Measurements from ENCODE around the gene GRHL3.

The GRHL3 gene

DNA sequence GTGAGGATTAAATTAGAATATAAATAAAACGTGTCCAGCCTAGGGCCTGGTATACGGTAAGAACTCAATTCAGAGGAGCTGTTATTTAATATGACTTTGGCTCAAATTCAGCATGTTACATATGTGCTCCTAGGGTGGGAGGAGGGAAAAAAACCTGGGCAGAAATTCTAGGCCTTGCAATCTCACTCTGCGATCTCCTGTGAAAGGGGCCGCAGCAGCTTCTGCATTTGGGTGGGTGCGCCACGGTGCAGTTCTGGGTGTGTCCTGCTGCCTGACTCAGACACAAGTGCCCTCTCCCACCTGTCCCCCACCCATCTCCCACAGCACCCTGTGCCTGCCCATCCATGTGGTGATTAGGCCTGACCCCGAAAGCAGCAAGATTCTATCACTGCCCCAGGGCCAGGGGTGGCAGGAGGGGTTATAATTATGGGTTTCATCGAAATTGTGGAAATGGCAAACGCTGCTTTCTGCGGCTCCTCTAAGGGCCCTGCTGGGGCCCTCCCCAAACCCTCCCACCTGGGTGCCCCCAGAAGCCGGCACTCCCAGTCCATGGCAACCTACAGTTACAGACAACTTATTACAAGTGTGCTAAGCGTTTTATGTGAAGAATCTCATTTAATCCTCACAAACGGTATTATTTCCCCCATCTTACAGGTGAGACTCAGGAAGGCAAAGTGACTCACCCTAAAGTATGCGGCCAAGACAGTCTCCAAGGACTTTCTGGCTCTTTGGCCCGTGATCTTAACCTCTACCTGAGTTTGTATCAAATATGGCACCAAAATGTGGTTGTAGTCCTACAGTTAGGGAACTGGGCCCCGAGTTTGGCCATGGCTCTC is 25.5 kb upstream of the GRHL3 start:
- DNase-seq (ENCODE audit: low read depth), result no peak

- DNase-seq (ENCODE audit: low read depth), result peak; percentile 97
These were observed 24.9 kb upstream of the GRHL3 start for GRCh38 chr1:24294228-24294672.

- DNase-seq (ENCODE audit: low read depth), result peak; percentile 76
These were observed 24.3 kb upstream of the GRHL3 start for GRCh38 chr1:24294716-24295371.

- DNase-seq (ENCODE audit: low read depth), result no peak
These were observed 23.6 kb upstream of the GRHL3 start for GRCh38 chr1:24295535-24295934.

DNA sequence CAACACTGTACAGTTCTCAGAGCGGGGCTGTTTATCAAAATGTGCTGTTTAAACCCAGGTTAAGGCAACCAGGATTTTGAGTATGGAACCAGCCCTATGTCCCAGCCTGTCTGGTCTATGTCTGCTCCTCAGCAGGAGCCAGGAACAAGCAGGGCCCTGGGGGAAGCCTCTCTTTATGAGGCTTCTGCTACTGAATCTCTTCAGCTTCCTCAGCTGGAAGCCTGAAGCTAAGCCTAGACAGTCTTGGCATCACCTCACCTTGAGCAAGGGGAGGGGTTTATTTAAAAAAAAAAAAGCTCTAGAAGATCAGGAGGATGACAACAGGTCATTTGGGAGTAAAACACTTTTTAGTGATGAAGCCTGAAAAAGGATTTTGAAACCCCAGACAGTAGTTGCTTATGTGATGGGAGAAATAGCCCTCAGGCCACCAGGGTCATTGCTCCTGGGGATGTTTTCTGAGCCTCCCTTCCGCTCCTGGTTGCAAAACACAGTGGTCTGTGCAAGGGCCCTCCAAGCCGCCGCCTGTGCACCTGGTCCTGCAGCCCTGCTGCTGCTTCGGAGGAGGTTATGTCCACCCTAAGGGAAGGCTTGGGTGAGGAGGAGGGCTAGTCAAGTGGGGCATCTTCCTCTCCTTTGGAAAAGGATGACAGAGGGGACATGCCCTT is 21.8 kb upstream of the GRHL3 start:
- no peak for DNase-seq (ENCODE audit: low read depth)

- no peak for DNase-seq (ENCODE audit: low read depth)
These were observed 21.3 kb upstream of the GRHL3 start for GRCh38 chr1:24297852-24298232.

GRCh38 chr1:24298606-24299005 is 20.6 kb upstream of the GRHL3 start:
- DNase-seq (ENCODE audit: low read depth), result no peak

GRCh38 chr1:24299901-24300300 is 19.3 kb upstream of the GRHL3 start:
- no peak for DNase-seq (ENCODE audit: low read depth)

- DNase-seq (ENCODE audit: low read depth), result no peak
These were observed 18.0 kb upstream of the GRHL3 start for GRCh38 chr1:24300971-24301784.

- DNase-seq (ENCODE audit: low read depth), result no peak
These were observed 17.4 kb upstream of the GRHL3 start for GRCh38 chr1:24301785-24302175.

DNA sequence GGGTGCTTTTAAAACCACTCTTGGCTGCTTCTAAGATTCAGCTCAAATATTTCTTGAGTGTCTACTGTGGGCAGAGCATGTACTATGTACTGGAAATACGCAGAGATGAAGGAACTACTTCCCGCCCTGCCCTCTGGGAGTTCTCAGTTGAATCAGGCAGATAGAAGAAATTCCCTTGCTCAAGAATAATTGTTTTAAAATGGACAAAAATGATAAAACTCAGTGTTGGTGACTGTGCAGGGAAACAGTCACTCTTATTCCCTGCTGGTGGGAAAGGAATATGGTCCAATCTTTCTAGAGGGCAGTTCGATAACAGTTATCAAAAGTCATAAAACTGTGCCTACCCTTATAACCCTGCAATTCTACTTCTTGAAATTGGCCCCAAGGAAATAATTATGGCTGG is 16.9 kb upstream of the GRHL3 start:
- no peak for DNase-seq (ENCODE audit: low read depth)

- no peak for DNase-seq (ENCODE audit: low read depth)
These were observed 15.6 kb upstream of the GRHL3 start for GRCh38 chr1:24303600-24303999.

- no peak for DNase-seq (ENCODE audit: low read depth)
These were observed 14.4 kb upstream of the GRHL3 start for GRCh38 chr1:24304763-24305162.

- DNase-seq (ENCODE audit: low read depth), result peak; percentile 44
These were observed 10.7 kb upstream of the GRHL3 start for GRCh38 chr1:24308365-24309015.

DNA sequence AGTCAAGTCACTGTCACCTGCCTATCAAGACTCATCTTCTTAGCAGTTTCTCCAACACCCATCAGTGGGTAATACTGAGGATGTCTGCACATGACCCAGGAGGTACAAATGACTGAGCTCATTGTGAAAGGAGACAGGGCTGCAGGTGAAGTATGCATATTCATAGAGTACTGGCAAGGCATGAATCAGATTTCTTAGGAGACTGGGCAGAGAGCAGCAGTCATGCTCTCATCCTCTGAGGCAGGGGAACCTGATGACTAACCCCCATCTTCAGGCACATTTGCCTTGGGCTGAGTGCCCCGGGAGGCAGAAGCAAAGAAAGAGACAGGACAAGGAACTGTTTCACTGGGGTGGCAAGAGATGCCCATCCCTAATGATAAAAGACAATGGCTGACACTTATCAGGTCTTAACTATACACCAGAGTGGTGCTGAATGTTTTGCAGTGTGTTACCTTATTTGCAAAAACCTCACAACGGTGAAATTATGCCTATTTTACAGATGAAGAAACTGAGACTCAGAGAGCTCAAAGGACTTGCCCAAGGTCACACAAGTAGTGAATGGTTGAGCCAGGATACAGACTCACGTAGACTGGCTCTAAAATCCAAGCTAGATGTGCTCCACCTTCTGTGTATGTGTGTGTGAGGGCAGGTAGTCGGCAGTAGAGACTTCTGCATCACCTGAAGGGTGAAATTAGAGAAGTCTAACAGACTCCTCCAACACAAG is 9.2 kb upstream of the GRHL3 start:
- DNase-seq (ENCODE audit: low read depth), result peak; percentile 70

DNA sequence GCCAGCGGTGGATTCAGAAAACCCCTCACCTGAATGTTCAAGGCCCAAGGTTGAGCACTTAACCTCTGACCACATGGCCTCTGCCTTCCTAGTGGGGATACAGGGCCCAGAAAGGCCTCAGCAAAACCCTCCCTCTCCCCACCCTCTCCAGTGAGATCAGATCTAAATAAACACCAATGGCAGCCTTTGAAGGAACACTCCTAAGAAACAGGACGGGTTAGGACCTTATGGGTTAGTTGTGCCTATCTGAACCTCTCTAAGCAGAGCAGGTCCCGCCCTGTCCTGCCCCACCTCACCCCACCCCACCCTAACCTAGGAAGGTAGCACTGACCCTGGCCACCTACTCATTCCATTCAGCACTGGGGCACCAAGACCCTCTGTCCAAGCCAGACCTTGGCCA is 7.9 kb upstream of the GRHL3 start:
- DNase-seq (ENCODE audit: low read depth), result no peak

GRCh38 chr1:24311741-24312140 is 7.4 kb upstream of the GRHL3 start:
- no peak for DNase-seq (ENCODE audit: low read depth)

GRCh38 chr1:24315391-24315790 is 3.8 kb upstream of the GRHL3 start:
- DNase-seq (ENCODE audit: low read depth), result no peak

GRCh38 chr1:24316645-24317044 is 2.5 kb upstream of the GRHL3 start:
- no peak for DNase-seq (ENCODE audit: low read depth)

- DNase-seq (ENCODE audit: low read depth), result no peak
These were observed 2.1 kb upstream of the GRHL3 start for GRCh38 chr1:24317081-24317480.

Data from ELR (cell line).